ENCODE measurements around the gene LGI2.
"Not testable (repeated sequence)": the region's sequence is repeated elsewhere in the genome, so short reads cannot be mapped to it uniquely, and the experiment has no call there.

LGI2 gene

GRCh38 chr4:25030277-25031076, at the start of gene LGI2:
TSS of gene LGI2 (minus strand) at chr4:25030946. CDS start at chr4:25030693, 253 bp downstream.
- DNase-seq (ENCODE audit: low read depth in 2 of 3, low spot score in 2 of 3): no peak

- no peak for DNase-seq (ENCODE audit: low read depth in 2 of 3, low spot score in 2 of 3)
These were observed 47.8 kb upstream of the LGI2 start for GRCh38 chr4:25078523-25078922.

DNA sequence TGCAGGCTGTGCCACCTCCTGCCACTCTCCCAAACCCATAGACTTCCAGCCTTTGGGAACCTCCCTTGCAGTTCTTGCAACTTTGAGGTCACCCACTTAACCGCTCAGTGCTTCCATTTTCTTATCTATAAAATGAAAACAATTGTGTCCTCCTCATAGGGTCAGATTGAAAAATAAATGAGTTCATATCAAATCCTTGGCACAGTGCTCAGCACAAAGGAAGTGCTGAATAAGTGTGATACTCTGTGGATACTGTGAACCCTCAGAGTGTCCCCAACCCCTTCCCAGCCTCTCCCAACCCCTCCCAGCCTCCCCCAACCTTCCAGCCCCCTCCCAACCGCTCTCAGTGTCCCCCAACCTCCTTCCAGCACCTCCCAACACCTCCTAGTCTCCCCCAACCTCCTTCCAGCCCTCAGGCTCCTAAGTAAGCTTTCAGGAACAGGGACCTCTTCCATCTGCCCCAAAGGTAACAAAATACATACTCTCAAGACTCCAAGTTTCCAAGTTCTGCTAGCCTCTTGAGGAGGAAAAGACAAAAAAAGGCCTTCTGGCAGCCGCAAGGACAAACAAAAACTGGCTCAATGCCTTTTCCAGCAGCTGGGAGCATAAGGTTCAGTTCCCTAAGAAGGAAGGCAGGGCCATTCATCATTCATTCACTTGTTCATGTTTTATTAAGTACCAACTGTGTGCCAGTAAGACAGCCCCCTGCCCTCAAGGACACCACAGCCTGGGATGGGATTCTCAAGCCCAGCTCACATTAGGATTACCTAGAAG, 46.1 kb upstream of the LGI2 start:
- DNase-seq (ENCODE audit: low read depth in 2 of 3, low spot score in 2 of 3): no peak

DNA sequence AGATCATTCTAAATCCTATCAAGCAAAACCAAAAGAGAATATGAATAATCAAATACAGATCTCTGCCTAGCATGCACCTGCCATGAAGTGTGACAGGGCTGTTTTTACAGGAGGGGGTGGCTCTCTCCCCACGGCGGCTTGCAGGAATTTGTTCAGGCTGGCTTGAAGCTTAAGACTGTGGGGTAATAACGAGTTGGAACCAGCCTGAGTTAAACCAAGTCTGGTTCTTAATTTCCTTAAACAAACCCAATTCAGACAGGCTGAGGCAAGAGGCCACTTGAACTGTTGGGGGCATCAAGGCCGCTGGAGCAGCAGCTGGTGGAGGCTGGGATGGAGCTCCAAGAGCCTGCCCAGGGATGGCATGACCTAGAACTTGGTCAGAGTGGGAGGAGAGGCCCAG, 45.1 kb upstream of the LGI2 start:
- DNase-seq (ENCODE audit: low read depth in 2 of 3, low spot score in 2 of 3): no peak

DNA sequence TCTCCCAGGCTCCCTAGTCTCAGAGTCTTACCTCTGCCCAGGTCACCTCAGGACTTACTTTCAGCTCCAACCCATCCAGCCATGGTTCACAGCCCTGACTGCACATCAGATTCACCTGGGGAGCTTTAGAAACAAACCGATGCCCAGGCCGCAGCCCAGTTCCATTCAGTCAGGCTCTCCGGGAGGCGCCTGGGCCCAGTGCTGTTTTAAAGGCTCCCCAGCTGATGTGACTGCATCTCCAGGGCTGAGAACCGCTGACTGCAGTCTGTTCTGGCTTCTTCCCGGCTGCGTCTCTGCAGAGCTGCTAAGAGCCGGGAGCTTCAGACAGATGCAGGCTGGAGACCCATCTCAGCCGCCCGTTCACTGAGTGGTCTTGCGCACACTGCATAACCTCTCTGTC, 44.4 kb upstream of the LGI2 start:
- DNase-seq (ENCODE audit: low read depth in 2 of 3, low spot score in 2 of 3): no peak

GRCh38 chr4:25070545-25070944, 39.8 kb upstream of the LGI2 start:
- no peak for DNase-seq (ENCODE audit: low read depth in 2 of 3, low spot score in 2 of 3)

DNA sequence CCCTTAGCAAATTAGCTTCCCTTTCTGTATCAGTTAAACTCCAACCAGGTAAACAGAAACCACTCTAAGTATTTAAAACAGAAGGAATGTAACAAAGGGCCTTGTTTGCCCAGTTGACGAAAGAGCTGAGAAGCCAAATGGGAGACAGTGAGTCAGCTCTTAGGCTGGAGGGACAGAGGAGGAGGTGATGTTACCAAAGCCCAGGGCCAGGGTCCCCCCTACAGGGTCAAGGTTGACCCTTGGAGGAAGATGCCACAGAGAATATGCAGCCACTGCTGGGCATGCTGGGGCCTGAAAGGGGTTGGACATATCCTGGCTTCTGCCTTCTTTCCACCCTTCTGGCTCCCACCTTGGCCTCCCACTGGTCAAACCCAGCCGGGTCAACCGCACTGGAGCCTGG, 38.3 kb upstream of the LGI2 start:
- no peak for DNase-seq (ENCODE audit: low read depth in 2 of 3, low spot score in 2 of 3)

- no peak for DNase-seq (ENCODE audit: low read depth in 2 of 3, low spot score in 2 of 3)
These were observed 37.6 kb upstream of the LGI2 start for GRCh38 chr4:25068386-25068785.

GRCh38 chr4:25065932-25066590, 35.3 kb upstream of the LGI2 start:
- no peak for DNase-seq (ENCODE audit: low read depth in 2 of 3, low spot score in 2 of 3)

DNA sequence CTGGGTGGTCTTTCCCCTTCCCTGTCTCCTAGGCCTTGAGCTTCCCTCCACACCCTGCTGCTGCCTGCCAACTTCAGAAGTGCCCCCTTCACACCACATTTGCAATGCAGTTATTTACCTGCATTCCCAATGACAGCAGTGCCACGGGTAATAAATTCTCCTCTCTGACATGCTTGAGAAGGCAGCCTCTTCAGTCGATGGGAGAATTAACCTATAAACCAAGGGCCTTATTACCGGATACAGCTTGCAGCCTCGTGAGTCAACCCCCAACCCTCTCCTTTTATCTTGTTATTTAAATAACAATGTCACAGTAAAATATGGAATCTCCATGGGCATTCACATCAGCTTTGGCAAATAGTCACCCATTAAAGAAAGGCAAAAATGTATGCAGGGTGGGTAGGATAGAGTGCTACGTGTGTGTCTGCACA, 34.7 kb upstream of the LGI2 start:
- DNase-seq (ENCODE audit: low read depth in 2 of 3, low spot score in 2 of 3): no peak

- not testable (repeated sequence) for DNase-seq (ENCODE audit: low read depth in 2 of 3, low spot score in 2 of 3)
These were observed 33.7 kb upstream of the LGI2 start for GRCh38 chr4:25064447-25064846.

DNA sequence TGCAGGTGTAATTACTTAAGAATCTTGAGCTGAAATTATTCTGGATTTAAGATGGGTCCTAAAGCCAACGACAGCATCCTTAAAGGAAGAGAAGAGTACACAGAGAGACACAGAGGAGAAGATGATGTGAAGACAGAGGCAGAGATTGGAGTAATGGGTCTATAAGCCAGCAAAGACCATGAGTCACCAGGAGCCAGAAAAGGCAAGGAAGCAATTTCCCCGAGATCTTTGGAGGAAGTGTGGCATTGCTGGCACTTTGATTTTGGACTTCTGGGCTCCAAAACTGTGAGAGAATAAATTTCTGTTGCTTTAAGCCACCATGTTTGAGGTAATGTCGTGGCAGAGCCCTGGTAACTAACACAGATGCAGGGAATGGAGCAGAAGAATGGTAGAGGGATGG, 32.4 kb upstream of the LGI2 start:
- no peak for DNase-seq (ENCODE audit: low read depth in 2 of 3, low spot score in 2 of 3)

DNA sequence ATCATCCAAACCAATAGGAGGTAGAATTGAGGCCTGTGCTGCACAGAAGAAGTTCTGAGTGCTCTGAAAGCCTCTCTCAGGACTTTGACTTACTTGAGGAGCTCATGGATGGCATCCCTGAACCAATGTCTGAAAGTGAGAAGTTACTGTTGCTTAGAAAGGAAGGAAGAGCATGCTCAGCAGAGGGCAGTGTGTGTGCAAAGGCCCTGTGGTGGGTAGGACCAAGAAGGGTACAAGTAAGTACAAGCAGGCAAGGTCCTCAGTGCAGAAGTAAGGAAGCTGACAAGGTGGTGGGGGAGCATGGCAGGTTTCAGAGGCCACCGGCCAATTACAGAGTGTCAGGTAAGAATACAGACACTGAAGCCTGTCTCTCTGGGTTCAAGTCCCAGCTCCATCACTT, 31.4 kb upstream of the LGI2 start:
- DNase-seq (ENCODE audit: low read depth in 2 of 3, low spot score in 2 of 3): no peak

DNA sequence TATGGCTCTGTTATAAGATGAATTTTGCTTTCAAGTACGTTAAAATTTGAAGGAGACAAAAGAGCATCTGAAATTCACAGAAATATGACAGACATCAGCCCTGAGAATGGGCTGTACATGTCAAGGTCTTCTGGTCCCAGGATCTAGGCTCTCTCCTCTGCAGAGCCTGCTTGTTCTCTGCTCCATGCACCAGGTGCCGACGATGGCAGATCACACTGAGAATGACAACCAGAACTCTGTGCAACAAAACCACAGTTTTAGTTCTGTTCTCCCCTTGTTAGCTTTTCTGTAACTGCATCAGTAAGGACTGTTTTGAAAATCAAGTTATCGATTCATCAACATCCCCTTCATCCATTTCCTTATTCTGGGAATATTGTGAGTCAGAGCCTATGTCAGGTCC, 30.9 kb upstream of the LGI2 start:
- no peak for DNase-seq (ENCODE audit: low read depth in 2 of 3, low spot score in 2 of 3)

- no peak for DNase-seq (ENCODE audit: low read depth in 2 of 3, low spot score in 2 of 3)
These were observed 30.2 kb upstream of the LGI2 start for GRCh38 chr4:25060963-25061340.

DNA sequence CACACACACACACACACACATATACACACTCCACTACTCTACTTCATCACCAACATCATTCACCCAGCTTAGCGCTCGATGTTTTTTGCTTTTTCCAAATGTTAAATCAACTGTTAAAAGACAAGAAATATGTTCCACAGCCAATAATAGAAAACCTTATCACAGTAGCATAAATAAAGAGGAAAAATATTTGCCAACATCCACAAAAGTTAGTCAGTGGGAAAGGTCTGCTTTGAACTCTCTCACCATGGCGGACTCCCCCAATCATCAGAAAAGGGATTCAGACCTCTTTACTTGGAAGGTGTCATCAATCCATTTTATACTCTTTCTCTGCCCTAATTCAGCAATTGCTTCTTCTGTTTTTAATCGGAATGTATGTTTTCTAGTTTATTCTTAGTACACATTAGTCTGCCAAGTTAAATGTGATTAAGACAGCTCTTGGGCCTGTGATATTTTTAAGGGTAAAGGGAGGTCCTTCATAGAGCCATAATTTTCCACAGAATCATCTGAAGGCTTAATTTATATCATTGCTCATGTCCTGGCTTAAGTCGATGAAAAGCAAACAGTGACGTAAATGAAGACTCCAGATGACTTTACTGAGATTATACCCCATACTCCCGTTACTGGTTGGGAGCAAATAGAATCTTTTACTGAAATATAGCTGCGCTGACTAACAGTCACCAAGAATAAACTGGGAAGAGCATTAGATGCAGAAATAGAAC, 29.7 kb upstream of the LGI2 start:
- no peak for DNase-seq (ENCODE audit: low read depth in 2 of 3, low spot score in 2 of 3)

- no peak for DNase-seq (ENCODE audit: low read depth in 2 of 3, low spot score in 2 of 3)
These were observed 29.0 kb upstream of the LGI2 start for GRCh38 chr4:25059791-25060190.

- DNase-seq (ENCODE audit: low read depth in 2 of 3, low spot score in 2 of 3): no peak
These were observed 28.1 kb upstream of the LGI2 start for GRCh38 chr4:25058796-25059195.

DNA sequence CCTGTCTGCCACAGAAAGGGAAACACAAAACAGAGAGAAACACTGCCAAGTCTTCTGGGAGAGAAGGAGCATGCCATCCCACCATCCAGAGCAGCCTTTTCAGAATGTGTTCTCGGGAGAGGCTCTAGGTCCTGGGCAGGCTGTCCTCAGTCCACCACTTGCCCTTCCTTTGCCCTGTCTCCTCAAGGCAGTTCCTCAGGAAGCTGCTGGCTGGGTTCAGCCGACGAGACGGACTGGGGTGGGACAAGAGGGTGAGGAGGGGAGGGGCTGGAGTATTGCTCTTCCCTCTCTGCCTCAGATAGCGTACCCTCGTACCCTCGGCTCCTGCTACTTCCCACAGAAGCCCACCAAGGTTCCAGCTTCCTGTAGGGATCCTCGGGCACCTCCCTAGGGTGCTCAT, 26.6 kb upstream of the LGI2 start:
- DNase-seq (ENCODE audit: low read depth in 2 of 3, low spot score in 2 of 3): no peak

- DNase-seq (ENCODE audit: low read depth in 2 of 3, low spot score in 2 of 3): not testable (repeated sequence)
These were observed 21.3 kb upstream of the LGI2 start for GRCh38 chr4:25052037-25052436.

DNA sequence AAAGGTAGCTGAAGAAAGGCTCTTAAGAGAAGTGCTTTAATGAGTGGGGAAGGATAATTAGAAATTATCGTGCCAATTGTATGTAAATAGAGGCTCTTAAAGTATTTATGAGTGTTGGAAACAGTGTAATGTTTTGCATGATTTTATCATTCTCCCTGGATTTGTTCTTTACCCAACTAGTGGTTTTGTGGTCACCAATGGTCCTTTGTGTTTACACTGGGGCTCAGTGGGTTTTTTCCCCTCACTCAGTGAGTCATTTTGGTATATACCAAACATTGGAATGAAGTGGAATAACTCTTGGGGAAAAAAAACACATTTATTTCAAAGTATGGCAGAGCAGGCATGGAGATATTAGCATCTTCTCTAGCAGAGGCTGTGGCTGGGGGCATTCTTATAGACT, 20.8 kb upstream of the LGI2 start:
- DNase-seq (ENCODE audit: low read depth in 2 of 3, low spot score in 2 of 3): no peak

Measured in activated CD8-positive, alpha-beta memory T cell treated with anti-CD3 and anti-CD28 coated beads for 48 hours (primary cell).